ENCODE data around the gene RALGAPA2.

DNA sequence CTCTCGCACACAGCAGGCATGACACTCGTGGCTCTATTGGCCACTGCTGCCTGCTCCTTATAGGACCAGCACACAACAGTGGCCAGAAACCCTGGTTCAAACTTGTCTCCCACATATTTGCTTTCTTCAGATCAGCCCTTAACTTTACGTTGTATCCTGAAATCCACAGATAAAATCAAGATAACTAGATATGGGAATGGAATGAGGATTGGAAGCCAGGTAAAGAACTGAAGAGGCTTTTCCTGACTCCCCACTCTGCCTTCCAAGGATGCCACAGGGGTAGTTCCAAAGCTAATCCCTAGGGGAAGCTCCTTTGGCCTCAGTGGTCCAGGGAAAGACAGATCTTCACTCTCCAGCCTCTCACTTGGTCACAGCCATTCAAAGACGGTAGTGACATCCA, 258.1 kb downstream of the RALGAPA2 start:
- TF ChIP-seq POLR2A (IDR thresholded peaks at IDR 0.05; ENCODE audit: low read length) = no peak
- TF ChIP-seq GATA1 (IDR thresholded peaks at IDR 0.05; ENCODE audit: low read depth, low read length) = no peak
